ENCODE results near the gene SPACA9. TPM values are rescaled to one million over a fixed set of nuclear protein-coding genes. Genes with fewer than 3 reads are reported as not detected.

The SPACA9 gene
- total RNA-seq, 1 donor from 2014 or later: 5.7 TPM

GRCh38 chr9:132875159-132875558, 3.5 kb upstream of the SPACA9 start:
- Histone ChIP-seq H3K4me1 (peaks cover 24% of the 10 kb centered on the region), H3K4me3 (no peak overlapping the region), H3K27ac (replicated peaks) (no peak overlapping the region), H3K27me3 (ENCODE audit: low read depth) (no peaks in the 10 kb centered on the region), H3K36me3 (no peaks in the 10 kb centered on the region), H3K9me3 (replicated peaks) (no peaks in the 10 kb centered on the region)
- no peak for DNase-seq
- TF ChIP-seq CTCF (IDR thresholded peaks at IDR 0.05; ENCODE audit: borderline replicate concordance): no peak
- intact Hi-C loops (cut with micrococcal nuclease): no loop called here

- H3K9me3 ChIP-seq (replicated peaks): no peaks in the 10 kb centered on the region
- intact Hi-C loops (cut with micrococcal nuclease): no loop called here
These were observed 1.8 kb upstream of the SPACA9 start for GRCh38 chr9:132876849-132877248.

GRCh38 chr9:132877458-132877823, 1.3 kb upstream of the SPACA9 start:
- no peaks in the 10 kb centered on the region for H3K36me3 ChIP-seq
- no peak overlapping the region for H3K27ac ChIP-seq (replicated peaks)
- H3K27me3 ChIP-seq (ENCODE audit: low read depth): no peaks in the 10 kb centered on the region
- TF ChIP-seq CTCF (IDR thresholded peaks at IDR 0.05; ENCODE audit: borderline replicate concordance): no peak
- intact Hi-C loops (cut with micrococcal nuclease): no loop called here
- H3K4me1 ChIP-seq: peaks cover 24% of the 10 kb centered on the region
- DNase-seq: no peak
- no peaks in the 10 kb centered on the region for H3K9me3 ChIP-seq (replicated peaks)
- peak overlapping the region; percentile 94 for H3K4me3 ChIP-seq

More at GRCh38 chr9:132876849-132877248, 1.8 kb upstream of the SPACA9 start:
- no peak overlapping the region for H3K4me3 ChIP-seq
- peaks cover 24% of the 10 kb centered on the region for H3K4me1 ChIP-seq
- H3K27ac ChIP-seq (replicated peaks): no peak overlapping the region
- no peak for TF ChIP-seq CTCF (IDR thresholded peaks at IDR 0.05; ENCODE audit: borderline replicate concordance)
- no peaks in the 10 kb centered on the region for H3K27me3 ChIP-seq (ENCODE audit: low read depth)
- DNase-seq: no peak
- H3K36me3 ChIP-seq: no peaks in the 10 kb centered on the region

- Histone ChIP-seq H3K4me3 (peak within 1 kb of the TSS; percentile 94), H3K27ac (replicated peaks) (peak within 1 kb of the TSS; percentile 77), H3K9me3 (replicated peaks) (no peaks in the 10 kb centered on the region), H3K4me1 (peaks cover 24% of the 10 kb centered on the region), H3K36me3 (no peaks in the 10 kb centered on the region), H3K27me3 (ENCODE audit: low read depth) (no peaks in the 10 kb centered on the region)
- intact Hi-C loops (cut with micrococcal nuclease): no loop called here
- peak; percentile 75 for DNase-seq
- TF ChIP-seq CTCF (IDR thresholded peaks at IDR 0.05; ENCODE audit: borderline replicate concordance): no peak
These were observed 639 bp upstream of the SPACA9 start, which contains the start of gene AK8 for GRCh38 chr9:132877824-132878694. TSS of gene AK8 (minus strand) at chr9:132878284. CDS start at chr9:132878255, 29 bp downstream.

- Histone ChIP-seq H3K27ac (replicated peaks) (peak overlapping the region; percentile 77), H3K36me3 (no peaks in the 10 kb centered on the region), H3K27me3 (ENCODE audit: low read depth) (no peaks in the 10 kb centered on the region), H3K4me1 (peaks cover 24% of the 10 kb centered on the region), H3K9me3 (replicated peaks) (no peaks in the 10 kb centered on the region), H3K4me3 (peak overlapping the region; percentile 94)
- no peak for DNase-seq
- intact Hi-C loops (cut with micrococcal nuclease): no loop called here
- TF ChIP-seq CTCF (IDR thresholded peaks at IDR 0.05; ENCODE audit: borderline replicate concordance): no peak
These were observed 992 bp downstream of the SPACA9 start for GRCh38 chr9:132879457-132880323.
